HepG2 (cell line): Measurements from ENCODE around the gene TMED5.

Source experiments
- AFF4 ChIP-seq: sonication (generic); formaldehyde crosslinking; IDR thresholded peaks from 2 replicates; pipeline ENCODE4 v1.4.0; 2020; ENCODE audit warnings: missing genetic modification reagents
- CTCF ChIP-seq: sonication (generic); formaldehyde crosslinking; IDR thresholded peaks from 2 replicates; pipeline ENCODE4 v1.5.0; 2020; ENCODE audit warnings: mild to moderate bottlenecking, missing genetic modification reagents, moderate library complexity
- DPF2 ChIP-seq: sonication (generic); formaldehyde crosslinking; IDR thresholded peaks from 2 replicates; pipeline ENCODE4 v1.4.0; 2020; ENCODE audit warnings: mild to moderate bottlenecking, low read depth, missing genetic modification reagents, borderline replicate concordance
- ERF ChIP-seq: IDR thresholded peaks from 2 replicates; pipeline ENCODE4 v1.6.1; 2018; ENCODE audit warnings: missing biosample characterization, missing genetic modification reagents
- FOXM1 ChIP-seq: sonication (generic); formaldehyde crosslinking; IDR thresholded peaks from 2 replicates; pipeline ENCODE4 v1.5.0; 2020; ENCODE audit warnings: missing genetic modification reagents
- HBP1 ChIP-seq: IDR thresholded peaks from 2 replicates; pipeline ENCODE4 v1.6.1; 2016; ENCODE audit warnings: low read depth, control low read depth
- HNF4A ChIP-seq: sonication (generic); formaldehyde crosslinking; IDR thresholded peaks from 2 replicates; pipeline ENCODE4 v1.4.0; 2020; ENCODE audit warnings: missing genetic modification reagents
- ZNF382 ChIP-seq: sonication (generic); formaldehyde crosslinking; IDR thresholded peaks from 2 replicates; pipeline ENCODE4 v1.5.0; 2020; ENCODE audit warnings: missing genetic modification reagents, mild to moderate bottlenecking, borderline replicate concordance

- TF ChIP-seq ERF (CRISPR knock-in tag) (no peak), HNF4A (no peak), CTCF (CRISPR knock-in tag) (no peak), ZNF382 (CRISPR knock-in tag) (no peak), AFF4 (CRISPR knock-in tag) (no peak), HBP1 (CRISPR knock-in tag) (no peak), DPF2 (CRISPR knock-in tag) (no peak), FOXM1 (CRISPR knock-in tag) (no peak)
Observed at GRCh38 chr1:93205892-93206566, 25.8 kb upstream of the TMED5 start.
